Activated CD8-positive, alpha-beta T cell treated with anti-CD3 and anti-CD28 coated beads, Interleukin-2, amount 10 ng/mL, durations not matched to agents 7 days and 5 days (primary cell): ENCODE measurements around the gene COL2A1. TPM values are rescaled to one million over a fixed set of nuclear protein-coding genes. Genes with fewer than 3 reads are reported as not detected.

Source experiments
- ATAC-seq: fragments of 150-1000 bp; cut with Tn5 transposase; one replicate; pipeline ENCODE4 v1.10.0; 2021; ENCODE audit warnings: moderate library complexity
- CTCF ChIA-PET: fragments of 350-600 bp; sonication (Branson Sonifier 250); formaldehyde crosslinking; loops from one replicate; lab custom pipeline; 2021; ENCODE audit warnings: antibody characterized with exemption; lab: Charles Lee
- POLR2A ChIA-PET: fragments of 350-600 bp; sonication (Branson Sonifier 250); formaldehyde crosslinking; loops from one replicate; lab custom pipeline; 2021; ENCODE audit warnings: antibody characterized with exemption; lab: Charles Lee
- DNase-seq: peaks from one replicate; pipeline ENCODE4 v3.0.0-alpha.2; 2020
- H3K27ac Mint-ChIP-seq: one replicate; pipeline ENCODE4 v1.8.0; 2021; ENCODE audit warnings: mild to moderate bottlenecking, mixed read lengths
- H3K27me3 Mint-ChIP-seq: one replicate; pipeline ENCODE4 v1.8.0; 2021; ENCODE audit warnings: low read depth, mixed read lengths
- H3K36me3 Mint-ChIP-seq: one replicate; pipeline ENCODE4 v1.8.0; 2021; ENCODE audit warnings: low read depth, mixed read lengths
- H3K4me1 Mint-ChIP-seq: one replicate; pipeline ENCODE4 v1.8.0; 2021; ENCODE audit warnings: low read depth, mixed read lengths
- H3K4me3 Mint-ChIP-seq: one replicate; pipeline ENCODE4 v1.8.0; 2021; ENCODE audit warnings: mild to moderate bottlenecking, mixed read lengths
- H3K9me3 Mint-ChIP-seq: one replicate; pipeline ENCODE4 v1.8.0; 2022; ENCODE audit warnings: mixed read lengths; ENCODE audit not compliant: insufficient read depth
- total RNA-seq, 2 experiments: library from RNA; stranded (reverse); gene quantifications; one replicate each; pipeline ENCODE4 v1.2.3, GENCODE V29; 2021

COL2A1 gene
- total RNA-seq, 2 experiments from 2014 or later = not detected

GRCh38 chr12:48040354-48040753 is 36.1 kb upstream of the COL2A1 start:
- ATAC-seq (no peak), DNase-seq (no peak)
- Mint-ChIP-seq H3K9me3 (no peaks in the 10 kb centered on the region), H3K4me1 (peaks cover 7% of the 10 kb centered on the region), H3K27me3 (no peaks in the 10 kb centered on the region), H3K4me3 (no peak overlapping the region), H3K27ac (no peak overlapping the region), H3K36me3 (peaks cover 24% of the 10 kb centered on the region)
- CTCF ChIA-PET = no interaction called here
- POLR2A ChIA-PET = no interaction called here

GRCh38 chr12:48039151-48039550 is 34.9 kb upstream of the COL2A1 start:
- Mint-ChIP-seq H3K9me3 (no peaks in the 10 kb centered on the region), H3K4me1 (peaks cover 7% of the 10 kb centered on the region), H3K27me3 (no peaks in the 10 kb centered on the region), H3K36me3 (peaks cover 14% of the 10 kb centered on the region), H3K27ac (no peak overlapping the region), H3K4me3 (no peak overlapping the region)
- POLR2A ChIA-PET = no interaction called here
- no peak for DNase-seq
- CTCF ChIA-PET = no interaction called here
- ATAC-seq = no peak

- no peak for DNase-seq
- peak overlapping the region; percentile 25 for H3K27ac Mint-ChIP-seq
Measured at GRCh38 chr12:48038085-48038484, 33.8 kb upstream of the COL2A1 start.

GRCh38 chr12:48037267-48037915 is 33.1 kb upstream of the COL2A1 start:
- peaks cover 3% of the 10 kb centered on the region for H3K36me3 Mint-ChIP-seq
- POLR2A ChIA-PET = no interaction called here
- peak overlapping the region; percentile 26 for H3K27ac Mint-ChIP-seq
- H3K9me3 Mint-ChIP-seq = no peaks in the 10 kb centered on the region
- H3K27me3 Mint-ChIP-seq = no peaks in the 10 kb centered on the region
- no peak for DNase-seq
- no peak for ATAC-seq
- CTCF ChIA-PET = interaction anchor here (1.4 kb wide), 1 partner anchor 14 kb away, joined by 3 read pairs; no protein-coding TSS in a partner anchor
- peaks cover 7% of the 10 kb centered on the region for H3K4me1 Mint-ChIP-seq
- no peak overlapping the region for H3K4me3 Mint-ChIP-seq

More at GRCh38 chr12:48038085-48038484, 33.8 kb upstream of the COL2A1 start:
- Mint-ChIP-seq H3K9me3 (no peaks in the 10 kb centered on the region), H3K4me1 (peaks cover 7% of the 10 kb centered on the region), H3K4me3 (no peak overlapping the region), H3K27me3 (no peaks in the 10 kb centered on the region), H3K36me3 (peaks cover 6% of the 10 kb centered on the region)
- no peak for ATAC-seq
- POLR2A ChIA-PET = no interaction called here
- CTCF ChIA-PET = interaction anchor here (1.4 kb wide), 1 partner anchor 14 kb away, joined by 3 read pairs; no protein-coding TSS in a partner anchor

- no peak overlapping the region for H3K4me3 Mint-ChIP-seq
- no peaks in the 10 kb centered on the region for H3K27me3 Mint-ChIP-seq
- peaks cover 7% of the 10 kb centered on the region for H3K4me1 Mint-ChIP-seq
- DNase-seq (no peak), ATAC-seq (no peak)
- CTCF ChIA-PET = interaction anchor here (1.4 kb wide), 1 partner anchor 15 kb away, joined by 3 read pairs; no protein-coding TSS in a partner anchor
- H3K9me3 Mint-ChIP-seq = no peaks in the 10 kb centered on the region
- POLR2A ChIA-PET = no interaction called here
- no peaks in the 10 kb centered on the region for H3K36me3 Mint-ChIP-seq
- no peak overlapping the region for H3K27ac Mint-ChIP-seq
Measured at GRCh38 chr12:48036818-48037217, 32.5 kb upstream of the COL2A1 start.

GRCh38 chr12:48034835-48035805 is 30.8 kb upstream of the COL2A1 start:
- ATAC-seq = no peak
- Mint-ChIP-seq H3K27ac (no peak overlapping the region), H3K27me3 (peaks cover 4% of the 10 kb centered on the region), H3K9me3 (no peaks in the 10 kb centered on the region), H3K4me3 (no peak overlapping the region), H3K36me3 (no peaks in the 10 kb centered on the region), H3K4me1 (peaks cover 7% of the 10 kb centered on the region)
- POLR2A ChIA-PET = interaction anchor here (0.6 kb wide), 1 partner anchor 69 kb away, joined by 3 read pairs; no protein-coding TSS in a partner anchor
- CTCF ChIA-PET = no interaction called here
- DNase-seq = no peak

- POLR2A ChIA-PET = no interaction called here
- H3K27me3 Mint-ChIP-seq = peaks cover 7% of the 10 kb centered on the region
- no peaks in the 10 kb centered on the region for H3K9me3 Mint-ChIP-seq
- ATAC-seq (no peak), DNase-seq (no peak)
- H3K4me1 Mint-ChIP-seq = peaks cover 7% of the 10 kb centered on the region
- H3K4me3 Mint-ChIP-seq = no peak overlapping the region
- H3K27ac Mint-ChIP-seq = no peak overlapping the region
- H3K36me3 Mint-ChIP-seq = no peaks in the 10 kb centered on the region
- CTCF ChIA-PET = no interaction called here
Measured at GRCh38 chr12:48033451-48033850, 29.2 kb upstream of the COL2A1 start.

GRCh38 chr12:48032597-48032996 is 28.3 kb upstream of the COL2A1 start:
- Mint-ChIP-seq H3K4me3 (no peak overlapping the region), H3K27me3 (peaks cover 8% of the 10 kb centered on the region), H3K9me3 (no peaks in the 10 kb centered on the region), H3K4me1 (peaks cover under 1% of the 10 kb centered on the region), H3K36me3 (no peaks in the 10 kb centered on the region), H3K27ac (no peak overlapping the region)
- ATAC-seq (no peak), DNase-seq (no peak)
- ChIA-PET CTCF (no interaction called here), POLR2A (no interaction called here)

GRCh38 chr12:48031135-48031960 is 27.1 kb upstream of the COL2A1 start:
- POLR2A ChIA-PET = no interaction called here
- no peak overlapping the region for H3K27ac Mint-ChIP-seq
- CTCF ChIA-PET = interaction anchor here (0.6 kb wide), 1 partner anchor 14 kb away, joined by 3 read pairs; no protein-coding TSS in a partner anchor
- no peaks in the 10 kb centered on the region for H3K9me3 Mint-ChIP-seq
- peaks cover 8% of the 10 kb centered on the region for H3K4me1 Mint-ChIP-seq
- no peak overlapping the region for H3K4me3 Mint-ChIP-seq
- ATAC-seq (no peak), DNase-seq (no peak)
- no peaks in the 10 kb centered on the region for H3K36me3 Mint-ChIP-seq
- peaks cover 8% of the 10 kb centered on the region for H3K27me3 Mint-ChIP-seq

- no peak for DNase-seq
- CTCF ChIA-PET = no interaction called here
- peak; percentile 34 for ATAC-seq
- no peak overlapping the region for H3K4me3 Mint-ChIP-seq
- no peak overlapping the region for H3K27ac Mint-ChIP-seq
- H3K9me3 Mint-ChIP-seq = no peaks in the 10 kb centered on the region
- POLR2A ChIA-PET = interaction anchor here (0.6 kb wide), 1 partner anchor 169 kb away, joined by 3 read pairs; no protein-coding TSS in a partner anchor
- no peaks in the 10 kb centered on the region for H3K36me3 Mint-ChIP-seq
- peaks cover 11% of the 10 kb centered on the region for H3K27me3 Mint-ChIP-seq
- peaks cover 8% of the 10 kb centered on the region for H3K4me1 Mint-ChIP-seq
Measured at GRCh38 chr12:48030173-48030650, 25.9 kb upstream of the COL2A1 start.

- POLR2A ChIA-PET = interaction anchor here (0.6 kb wide), 1 partner anchor 169 kb away, joined by 3 read pairs; no protein-coding TSS in a partner anchor
- H3K36me3 Mint-ChIP-seq = no peaks in the 10 kb centered on the region
- DNase-seq (no peak), ATAC-seq (no peak)
- H3K27me3 Mint-ChIP-seq = peaks cover 16% of the 10 kb centered on the region
- H3K9me3 Mint-ChIP-seq = no peaks in the 10 kb centered on the region
- CTCF ChIA-PET = no interaction called here
- H3K4me3 Mint-ChIP-seq = no peak overlapping the region
- no peak overlapping the region for H3K27ac Mint-ChIP-seq
- H3K4me1 Mint-ChIP-seq = peaks cover 14% of the 10 kb centered on the region
Measured at GRCh38 chr12:48029491-48030172, 25.4 kb upstream of the COL2A1 start.
